Uterus (tissue), 2 donors: ENCODE data around the gene EIF3D.

Source experiments
- POLR2A ChIP-seq, 2 donors: fragments of 450-650 bp; IDR thresholded peaks; one replicate each; pipeline ENCODE4 v1.6.1; 2016; ENCODE audit warnings: antibody characterized with exemption in 2 of 2, mild to moderate bottlenecking in 1 of 2, moderate library complexity in 1 of 2
- TF ChIP-seq, protein P1 (sequence below), 4 experiments: fragments of 200-600 bp in 2 of 4; fragments of 450-650 bp in 2 of 4; sonication (generic) in 2 of 4; IDR thresholded peaks; one replicate each; pipeline ENCODE4 v1.5.1; 2016 to 2019; ENCODE audit warnings: antibody characterized with exemption in 4 of 4, mild to moderate bottlenecking in 2 of 4, moderate library complexity in 1 of 4

DNA sequence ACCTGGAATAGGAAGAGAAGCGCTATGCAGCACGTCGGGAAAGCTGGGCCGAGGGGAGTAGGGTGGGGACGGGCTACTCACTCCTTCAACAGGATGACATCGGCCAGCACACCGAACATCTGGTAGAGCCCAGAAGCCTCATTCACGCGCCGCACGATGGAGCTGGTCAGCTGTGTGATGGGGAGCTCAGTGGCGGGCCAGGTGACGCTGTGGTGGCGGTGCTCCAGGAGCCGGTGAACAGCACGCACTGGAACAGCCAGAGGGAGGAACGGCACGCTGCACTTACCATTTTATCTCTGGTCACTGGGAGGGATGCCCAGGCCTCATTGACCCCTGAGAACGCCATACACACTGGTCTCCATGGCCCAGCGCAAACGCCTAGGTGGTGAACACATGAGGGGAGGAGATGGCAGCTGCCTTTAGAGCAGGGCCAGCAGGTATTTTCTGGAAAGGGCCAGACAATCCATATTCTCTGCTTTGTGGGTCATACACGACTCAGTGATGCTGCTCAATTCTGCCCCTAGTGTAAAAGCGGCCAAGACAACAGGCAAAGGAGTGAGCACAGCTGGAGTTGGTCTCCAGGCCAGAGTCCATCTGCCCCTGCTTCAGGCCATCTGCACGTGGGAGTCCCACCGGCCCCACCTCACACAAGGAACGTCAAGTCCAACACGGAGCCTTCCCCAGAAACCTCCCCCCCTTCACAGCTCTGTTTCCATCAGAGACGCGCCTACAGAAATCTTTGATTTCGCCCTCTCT lies 30.9 kb downstream of the EIF3D start:
- TF ChIP-seq, protein P1, sequence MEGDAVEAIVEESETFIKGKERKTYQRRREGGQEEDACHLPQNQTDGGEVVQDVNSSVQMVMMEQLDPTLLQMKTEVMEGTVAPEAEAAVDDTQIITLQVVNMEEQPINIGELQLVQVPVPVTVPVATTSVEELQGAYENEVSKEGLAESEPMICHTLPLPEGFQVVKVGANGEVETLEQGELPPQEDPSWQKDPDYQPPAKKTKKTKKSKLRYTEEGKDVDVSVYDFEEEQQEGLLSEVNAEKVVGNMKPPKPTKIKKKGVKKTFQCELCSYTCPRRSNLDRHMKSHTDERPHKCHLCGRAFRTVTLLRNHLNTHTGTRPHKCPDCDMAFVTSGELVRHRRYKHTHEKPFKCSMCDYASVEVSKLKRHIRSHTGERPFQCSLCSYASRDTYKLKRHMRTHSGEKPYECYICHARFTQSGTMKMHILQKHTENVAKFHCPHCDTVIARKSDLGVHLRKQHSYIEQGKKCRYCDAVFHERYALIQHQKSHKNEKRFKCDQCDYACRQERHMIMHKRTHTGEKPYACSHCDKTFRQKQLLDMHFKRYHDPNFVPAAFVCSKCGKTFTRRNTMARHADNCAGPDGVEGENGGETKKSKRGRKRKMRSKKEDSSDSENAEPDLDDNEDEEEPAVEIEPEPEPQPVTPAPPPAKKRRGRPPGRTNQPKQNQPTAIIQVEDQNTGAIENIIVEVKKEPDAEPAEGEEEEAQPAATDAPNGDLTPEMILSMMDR (IDR thresholded peaks at IDR 0.05), result no peak
- no peak for TF ChIP-seq POLR2A (IDR thresholded peaks at IDR 0.05)
